HepG2 (cell line): ENCODE data around the gene RAB20. TPM values are rescaled to one million over a fixed set of nuclear protein-coding genes. Genes with fewer than 3 reads are reported as not detected.

Experiments
- ATAC-seq: fragments of 200-7000 bp; cut with Tn5 transposase; 3 replicates; pipeline ENCODE4 v1.9.1; 2020; ENCODE audit warnings: mild to moderate bottlenecking, moderate library complexity
- BruUV-seq: library from RNA; stranded (reverse); fragments of 400-500 nt; replicated peaks from 2 replicates; lab custom pipeline; 2021; lab: Mats Ljungman, UMichigan
- CTCF ChIA-PET: fragments of 300-600 bp; formaldehyde crosslinking; extraction: SDS; loops from one replicate; lab custom pipeline; 2021; ENCODE audit warnings: low total read pairs, inconsistent platforms, low intra/inter-chr PET ratio; lab: Yijun Ruan, JAX
- POLR2A ChIA-PET: fragments of 350-600 bp; sonication (Branson Sonifier 250); formaldehyde crosslinking; loops from one replicate; lab custom pipeline; 2020; ENCODE audit warnings: antibody characterized with exemption, inconsistent platforms; lab: Yijun Ruan, JAX
- DNase-seq: peaks from one replicate; pipeline ENCODE4 v3.0.0-alpha.2; 2015; ENCODE audit warnings: low spot score
- FAIRE-seq: peaks from 3 replicates; lab custom pipeline; 2011; peaks lifted over from hg19 to GRCh38; lab: Jason Lieb, UNC
- H2AFZ ChIP-seq: one replicate; pipeline ENCODE4 v1.6.1; 2011; ENCODE audit warnings: low read length, inconsistent platforms
- H3K27ac ChIP-seq: fragments of 300-600 bp; 3 replicates; pipeline ENCODE4 v1.8.0; 2011; ENCODE audit warnings: mixed run types, mild to moderate bottlenecking, mixed read lengths, low read length, inconsistent platforms; ENCODE audit not compliant: insufficient read depth; ENCODE audit errors: extremely low read length
- H3K27me3 ChIP-seq, 2 experiments: fragments of 200-600 bp in 1 of 2; 2 replicates in 1 of 2; 3 replicates in 1 of 2; pipeline versions ENCODE4 v1.6.0 to v1.8.0; 2011; ENCODE audit warnings: low read length in 2 of 2, mild to moderate bottlenecking in 2 of 2, moderate library complexity in 2 of 2, inconsistent platforms in 1 of 2; ENCODE audit not compliant: insufficient read depth in 2 of 2, control insufficient read depth in 1 of 2
- H3K36me3 ChIP-seq, 2 experiments: fragments of 200-600 bp in 1 of 2; replicated peaks in 1 of 2; 2 replicates in 1 of 2; 3 replicates in 1 of 2; pipeline versions ENCODE4 v1.5.1 to v1.8.0; 2011; ENCODE audit warnings: low read length in 2 of 2, inconsistent platforms in 1 of 2; ENCODE audit not compliant: insufficient read depth in 2 of 2, control insufficient read depth in 1 of 2
- H3K4me1 ChIP-seq: 2 replicates; pipeline ENCODE4 v1.5.1; 2012; ENCODE audit warnings: low read length, inconsistent platforms; ENCODE audit not compliant: insufficient read depth
- H3K4me2 ChIP-seq: 2 replicates; pipeline ENCODE4 v1.6.0; 2011; ENCODE audit warnings: low read depth, low read length, inconsistent platforms
- H3K4me3 ChIP-seq, 3 experiments: fragments of 200-600 bp in 1 of 3; sonication (generic), shearing (Covaris generic) in 1 of 3; replicated peaks in 1 of 3; 2 replicates each; pipeline ENCODE4 v1.5.1; 2011 to 2016; ENCODE audit warnings: low read length in 3 of 3, inconsistent platforms in 2 of 3, low read depth in 2 of 3, mild to moderate bottlenecking in 2 of 3, control low read depth in 1 of 3, mixed read lengths in 1 of 3; ENCODE audit not compliant: insufficient read depth in 1 of 3
- H3K79me2 ChIP-seq: one replicate; pipeline ENCODE4 v1.6.1; 2011; ENCODE audit warnings: low read length, inconsistent platforms; ENCODE audit not compliant: insufficient read depth
- H3K9ac ChIP-seq: 2 replicates; pipeline ENCODE4 v1.6.0; 2011; ENCODE audit warnings: mild to moderate bottlenecking, low read depth, low read length, inconsistent platforms; ENCODE audit not compliant: insufficient read depth
- H3K9me3 ChIP-seq: 2 replicates; pipeline ENCODE4 v1.5.1; 2012; ENCODE audit warnings: mild to moderate bottlenecking, low read length
- H4K20me1 ChIP-seq: 2 replicates; pipeline ENCODE4 v1.6.0; 2011; ENCODE audit warnings: inconsistent platforms, mild to moderate bottlenecking, low read length, moderate library complexity; ENCODE audit not compliant: insufficient read depth
- HNF4A ChIP-seq: sonication (generic); formaldehyde crosslinking; IDR thresholded peaks from 2 replicates; pipeline ENCODE4 v1.4.0; 2020; ENCODE audit warnings: missing genetic modification reagents
- KLF9 ChIP-seq: IDR thresholded peaks from 2 replicates; pipeline ENCODE4 v1.6.1; 2016; ENCODE audit warnings: low read depth
- NFE2L1 ChIP-seq: sonication (generic); formaldehyde crosslinking; IDR thresholded peaks from 2 replicates; pipeline ENCODE4 v1.4.0; 2020; ENCODE audit warnings: missing genetic modification reagents, mild to moderate bottlenecking, borderline replicate concordance
- NFE2L2 ChIP-seq: fragments of 150-350 bp; IDR thresholded peaks from 2 replicates; pipeline ENCODE4 v1.6.1; 2014; ENCODE audit warnings: low read length
- NR2F2 ChIP-seq: IDR thresholded peaks from 2 replicates; pipeline ENCODE4 v1.6.1; 2012; ENCODE audit warnings: low read depth, inconsistent platforms, borderline replicate concordance
- SPEN ChIP-seq: sonication (generic); formaldehyde crosslinking; IDR thresholded peaks from 2 replicates; pipeline ENCODE4 v1.5.1; 2020; ENCODE audit warnings: low read depth, mild to moderate bottlenecking, missing genetic modification reagents
- TMF1 ChIP-seq: sonication (generic); formaldehyde crosslinking; IDR thresholded peaks from 2 replicates; pipeline ENCODE4 v1.8.1; 2022; ENCODE audit warnings: low read depth, missing genetic modification reagents
- TOE1 ChIP-seq: sonication (generic); formaldehyde crosslinking; IDR thresholded peaks from 2 replicates; pipeline ENCODE4 v1.4.0; 2020; ENCODE audit warnings: mild to moderate bottlenecking, missing genetic modification reagents
- ZFP1 ChIP-seq: IDR thresholded peaks from 2 replicates; pipeline ENCODE4 v1.6.1; 2016
- ZFP36L1 ChIP-seq: sonication (generic); formaldehyde crosslinking; IDR thresholded peaks from 2 replicates; pipeline ENCODE4 v1.8.0; 2022; ENCODE audit warnings: mild to moderate bottlenecking, missing genetic modification reagents, moderate library complexity
- ZKSCAN8 ChIP-seq: IDR thresholded peaks from 2 replicates; pipeline ENCODE4 v1.6.1; 2016; ENCODE audit warnings: borderline replicate concordance, missing genetic modification reagents, missing compliant biosample characterization
- ZNF510 ChIP-seq: sonication (generic); formaldehyde crosslinking; IDR thresholded peaks from 2 replicates; pipeline ENCODE4 v1.4.0; 2020; ENCODE audit warnings: low read depth, mild to moderate bottlenecking, missing genetic modification reagents
- ZNF549 ChIP-seq: sonication (generic); formaldehyde crosslinking; IDR thresholded peaks from 2 replicates; pipeline ENCODE4 v1.5.0; 2020; ENCODE audit warnings: missing genetic modification reagents
- WGBS: methylation state at CpG from one replicate; pipeline ENCODE4 v1.1.6; 2017; ENCODE audit warnings: low lambda C conversion rate; 5-methylcytosine and 5-hydroxymethylcytosine counted together
- in situ Hi-C: cut with HindIII; loops from 2 replicates; pipeline ENCODE4 v1.10.0; 2017; ENCODE audit warnings: low pct_unique_long_range_greater_than_20kb; ENCODE audit not compliant: extremely low pct_ligation_motif_present
- intact Hi-C: fragments of 100-400 bp; cut with micrococcal nuclease; formaldehyde crosslinking; loops from one replicate; pipeline ENCODE4 v1.10.0; 2022; ENCODE audit not compliant: unreplicated experiment
- polyA plus RNA-seq, 8 experiments: library from polyadenylated mRNA; depleted of rRNA in 3 of 8; stranded (reverse) in 7 of 8; unstranded in 1 of 8; fragments of >200 nt; fragmentation: Illumina TruSeq in 4 of 8; extraction: Trizol in 4 of 8; gene quantifications; 2 replicates each; pipeline versions ENCODE4 v1.2.1 to v1.2.3, GENCODE V29; 2011 to 2016; ENCODE audit warnings: low read depth in 4 of 8, missing spikeins in 1 of 8, mixed read lengths in 1 of 8; ENCODE audit not compliant: insufficient read depth in 1 of 8
- total RNA-seq, 5 experiments: library from RNA; depleted of rRNA; stranded (reverse); fragments of >200 nt; fragmentation: Illumina TruSeq; extraction: Trizol; gene quantifications; 2 replicates each; pipeline ENCODE4 v1.2.3, GENCODE V29; 2016; ENCODE audit warnings: low read depth in 1 of 5
- TF ChIP-seq, protein P1 (sequence below): sonication (generic); formaldehyde crosslinking; IDR thresholded peaks from 2 replicates; pipeline ENCODE4 v1.8.1; 2023; ENCODE audit warnings: mild to moderate bottlenecking, inconsistent platforms, moderate library complexity, missing genetic modification reagents, borderline replicate concordance
- TF ChIP-seq, protein P2 (sequence below): sonication (generic); formaldehyde crosslinking; IDR thresholded peaks from 2 replicates; pipeline ENCODE4 v1.4.0; 2020; ENCODE audit warnings: missing genetic modification reagents
- TF ChIP-seq, protein P3 (sequence below): sonication (generic); formaldehyde crosslinking; IDR thresholded peaks from 2 replicates; pipeline ENCODE4 v1.8.1; 2023; ENCODE audit warnings: mild to moderate bottlenecking, missing genetic modification reagents

Gene RAB20
- total and polyA plus RNA-seq, 2 of the 13 experiments (the other 11 are each of a cell fraction or from before 2014, with no cell fraction given), result 15.6 to 30.5 TPM

DNA sequence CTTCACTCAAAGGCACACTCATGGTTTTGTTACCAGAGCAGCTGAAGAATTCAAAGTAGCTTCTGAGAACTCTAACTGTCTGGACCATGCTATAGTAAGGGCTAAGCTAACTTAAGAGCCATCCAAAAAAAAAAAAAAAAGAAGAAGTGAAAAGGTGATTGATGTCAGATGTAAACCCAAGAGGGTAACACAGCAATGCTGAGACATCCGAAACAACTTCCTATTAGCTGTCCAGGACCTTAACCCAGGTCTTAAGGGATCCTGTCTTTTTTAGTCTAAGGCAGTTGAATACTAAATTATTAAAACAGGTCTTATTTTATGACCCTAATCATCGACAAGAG lies 11.2 kb upstream of the RAB20 start:
- WGBS, result 77% methylated on average over 2 of the region's 2 CpGs
- in situ Hi-C loops, result no loop called here
- POLR2A ChIA-PET, result no interaction called here
- Histone ChIP-seq H3K27ac (no peak overlapping the region), H2AFZ (no peak overlapping the region), H3K36me3 (no peaks in the 10 kb centered on the region), H3K4me2 (no peak overlapping the region), H3K4me1 (peaks cover 37% of the 10 kb centered on the region), H3K4me3 (no peak overlapping the region), H4K20me1 (no peaks in the 10 kb centered on the region), H3K9me3 (no peaks in the 10 kb centered on the region), H3K79me2 (no peaks in the 10 kb centered on the region), H3K27me3 (peaks cover 0 to 6% of the 10 kb centered on the region in 2 experiments; a peak in 1 of 5 replicates), H3K9ac (no peak overlapping the region)
- no TSS peak for BruUV-seq
- no peak for ATAC-seq
- DNase-seq, result no peak
- CTCF ChIA-PET, result no interaction called here
- FAIRE-seq, result no peak
- intact Hi-C loops, result no loop called here
- TF ChIP-seq TOE1 (CRISPR knock-in tag) (no peak), KLF9 (no peak), NFE2L2 (no peak), ZKSCAN8 (no peak), ZFP1 (no peak), ZNF549 (CRISPR knock-in tag) (no peak)

DNA sequence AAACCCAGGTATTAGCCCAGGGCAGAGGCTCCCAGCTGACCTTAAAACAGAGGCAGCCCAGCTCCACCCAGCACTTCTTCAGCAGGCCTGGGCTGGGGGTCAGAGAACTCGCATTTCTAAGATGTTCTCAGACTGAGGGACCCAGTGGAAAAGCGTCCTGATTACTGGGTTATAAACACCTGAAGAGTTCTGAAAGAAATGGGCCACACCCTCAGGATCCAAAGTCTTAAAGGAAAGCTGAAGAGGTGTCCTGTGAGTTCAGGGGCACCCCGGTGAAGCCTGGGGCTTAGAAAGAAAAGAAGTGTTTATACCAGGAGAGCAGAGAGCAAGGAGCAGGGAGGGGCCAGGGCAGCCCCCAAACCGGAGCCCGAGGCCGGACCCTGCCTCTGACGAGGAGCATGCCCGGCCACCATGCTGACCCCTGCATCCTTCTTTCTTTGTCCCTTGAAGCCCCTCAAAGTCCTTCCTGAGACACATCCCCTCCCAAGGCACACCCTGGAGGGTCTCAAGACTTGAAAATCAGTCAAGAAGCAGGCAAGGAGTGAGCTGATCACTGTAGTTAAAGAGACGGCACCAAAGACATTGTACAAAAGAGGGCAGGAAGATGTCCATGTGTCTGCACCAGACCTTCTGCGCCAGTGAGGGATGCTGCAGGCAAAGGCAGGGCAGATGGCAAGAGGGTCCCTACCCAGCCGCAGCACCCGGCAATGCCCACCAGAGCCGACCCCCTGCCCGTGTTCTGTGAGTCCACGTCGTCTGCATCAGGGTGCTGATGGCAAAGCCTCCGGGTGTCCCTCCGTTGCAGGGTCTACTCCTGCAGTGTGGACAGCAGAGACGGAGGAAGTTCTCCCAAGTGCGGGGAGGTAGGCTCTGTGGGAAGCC lies 10.6 kb upstream of the RAB20 start:
- peaks cover 0 to 6% of the 10 kb centered on the region in 2 experiments; a peak in 1 of 5 replicates for H3K27me3 ChIP-seq
- FAIRE-seq, result no peak
- no peaks in the 10 kb centered on the region for H3K36me3 ChIP-seq
- ChIA-PET CTCF (no interaction called here), POLR2A (interaction anchor here (0.8 kb wide), 1 partner anchor 16 kb away, joined by 3 read pairs; no protein-coding TSS in a partner anchor)
- in situ Hi-C loops (no loop called here), intact Hi-C loops (no loop called here)
- no peak for DNase-seq
- no peak overlapping the region for H3K4me3 ChIP-seq
- 45% methylated on average over 12 of the region's 20 CpGs for WGBS
- H3K9ac ChIP-seq, result no peak overlapping the region
- no peak for ATAC-seq
- peaks cover 31% of the 10 kb centered on the region for H3K4me1 ChIP-seq
- no TSS peak for BruUV-seq
- no peak overlapping the region for H2AFZ ChIP-seq
- H3K79me2 ChIP-seq, result no peaks in the 10 kb centered on the region
- H3K9me3 ChIP-seq, result no peaks in the 10 kb centered on the region
- H3K27ac ChIP-seq, result no peak overlapping the region
- no peaks in the 10 kb centered on the region for H4K20me1 ChIP-seq
- no peak overlapping the region for H3K4me2 ChIP-seq
- TF ChIP-seq ZNF510 (CRISPR knock-in tag), result no peak
- TF ChIP-seq NFE2L1 (CRISPR knock-in tag), result no peak
- TF ChIP-seq SPEN, result no peak
- TF ChIP-seq, protein P1, sequence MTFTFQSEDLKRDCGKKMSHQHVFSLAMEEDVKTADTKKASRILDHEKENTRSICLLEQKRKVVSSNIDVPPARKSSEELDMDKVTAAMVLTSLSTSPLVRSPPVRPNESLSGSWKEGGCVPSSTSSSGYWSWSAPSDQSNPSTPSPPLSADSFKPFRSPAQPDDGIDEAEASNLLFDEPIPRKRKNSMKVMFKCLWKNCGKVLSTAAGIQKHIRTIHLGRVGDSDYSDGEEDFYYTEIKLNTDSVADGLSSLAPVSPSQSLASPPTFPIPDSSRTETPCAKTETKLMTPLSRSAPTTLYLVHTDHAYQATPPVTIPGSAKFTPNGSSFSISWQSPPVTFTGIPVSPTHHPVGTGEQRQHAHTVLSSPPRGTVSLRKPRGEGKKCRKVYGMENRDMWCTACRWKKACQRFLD (CRISPR knock-in tag), result no peak
- no peak for TF ChIP-seq ZFP36L1 (CRISPR knock-in tag)
- no peak for TF ChIP-seq HNF4A (CRISPR knock-in tag)
- TF ChIP-seq, protein P2, sequence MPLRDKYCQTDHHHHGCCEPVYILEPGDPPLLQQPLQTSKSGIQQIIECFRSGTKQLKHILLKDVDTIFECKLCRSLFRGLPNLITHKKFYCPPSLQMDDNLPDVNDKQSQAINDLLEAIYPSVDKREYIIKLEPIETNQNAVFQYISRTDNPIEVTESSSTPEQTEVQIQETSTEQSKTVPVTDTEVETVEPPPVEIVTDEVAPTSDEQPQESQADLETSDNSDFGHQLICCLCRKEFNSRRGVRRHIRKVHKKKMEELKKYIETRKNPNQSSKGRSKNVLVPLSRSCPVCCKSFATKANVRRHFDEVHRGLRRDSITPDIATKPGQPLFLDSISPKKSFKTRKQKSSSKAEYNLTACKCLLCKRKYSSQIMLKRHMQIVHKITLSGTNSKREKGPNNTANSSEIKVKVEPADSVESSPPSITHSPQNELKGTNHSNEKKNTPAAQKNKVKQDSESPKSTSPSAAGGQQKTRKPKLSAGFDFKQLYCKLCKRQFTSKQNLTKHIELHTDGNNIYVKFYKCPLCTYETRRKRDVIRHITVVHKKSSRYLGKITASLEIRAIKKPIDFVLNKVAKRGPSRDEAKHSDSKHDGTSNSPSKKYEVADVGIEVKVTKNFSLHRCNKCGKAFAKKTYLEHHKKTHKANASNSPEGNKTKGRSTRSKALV, result no peak
- no peak for TF ChIP-seq TMF1 (CRISPR knock-in tag)
- TF ChIP-seq, protein P3, sequence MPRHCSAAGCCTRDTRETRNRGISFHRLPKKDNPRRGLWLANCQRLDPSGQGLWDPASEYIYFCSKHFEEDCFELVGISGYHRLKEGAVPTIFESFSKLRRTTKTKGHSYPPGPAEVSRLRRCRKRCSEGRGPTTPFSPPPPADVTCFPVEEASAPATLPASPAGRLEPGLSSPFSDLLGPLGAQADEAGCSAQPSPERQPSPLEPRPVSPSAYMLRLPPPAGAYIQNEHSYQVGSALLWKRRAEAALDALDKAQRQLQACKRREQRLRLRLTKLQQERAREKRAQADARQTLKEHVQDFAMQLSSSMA, result no peak
- no peak for TF ChIP-seq NR2F2
